Cardiac fibroblast (primary cell): Measurements from ENCODE around the gene SPO11.

Experiments
- DNase-seq, 2 donors: peaks; one replicate each; pipeline versions ENCODE4 v3.0.0 to v3.0.0-alpha.2; 2010; ENCODE audit warnings: low read depth in 2 of 2
- H3K4me3 ChIP-seq, 2 donors: replicated peaks in 1 of 2; 1 replicate in 1 of 2; 2 replicates in 1 of 2; pipeline ENCODE4 v1.5.1; 2011; ENCODE audit warnings: low read depth in 2 of 2, low read length in 2 of 2, mild to moderate bottlenecking in 2 of 2, moderate library complexity in 1 of 2
- TF ChIP-seq, protein P1 (sequence below): IDR thresholded peaks from one replicate; pipeline ENCODE4 v1.5.1; 2011; ENCODE audit warnings: low read depth, mild to moderate bottlenecking, low read length, inconsistent platforms

The SPO11 gene

DNA sequence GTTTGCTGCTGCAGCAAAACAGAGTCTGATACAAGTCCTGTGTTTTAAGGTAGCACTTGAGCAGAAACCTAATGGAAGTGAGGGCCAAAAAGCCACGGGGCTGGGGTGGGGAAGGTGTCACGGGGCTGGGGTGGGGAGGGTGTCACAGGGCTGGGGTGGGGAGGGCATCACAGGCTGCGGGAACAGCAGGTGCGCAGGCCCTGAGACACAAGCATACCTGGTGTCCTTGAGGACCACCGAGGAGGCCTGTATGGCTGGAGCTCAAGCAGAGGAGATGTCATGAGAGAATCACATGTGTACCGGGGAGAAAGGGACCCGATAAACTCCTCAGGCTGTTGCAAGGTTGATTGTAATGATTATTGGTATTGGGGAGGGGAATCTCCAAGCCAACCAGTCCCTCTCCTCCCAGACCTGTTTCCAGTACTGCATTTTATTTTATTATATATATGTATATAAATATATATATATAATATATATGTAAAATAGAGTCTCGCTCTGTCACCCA is 13.6 kb upstream of the SPO11 start:
- TF ChIP-seq, protein P1, sequence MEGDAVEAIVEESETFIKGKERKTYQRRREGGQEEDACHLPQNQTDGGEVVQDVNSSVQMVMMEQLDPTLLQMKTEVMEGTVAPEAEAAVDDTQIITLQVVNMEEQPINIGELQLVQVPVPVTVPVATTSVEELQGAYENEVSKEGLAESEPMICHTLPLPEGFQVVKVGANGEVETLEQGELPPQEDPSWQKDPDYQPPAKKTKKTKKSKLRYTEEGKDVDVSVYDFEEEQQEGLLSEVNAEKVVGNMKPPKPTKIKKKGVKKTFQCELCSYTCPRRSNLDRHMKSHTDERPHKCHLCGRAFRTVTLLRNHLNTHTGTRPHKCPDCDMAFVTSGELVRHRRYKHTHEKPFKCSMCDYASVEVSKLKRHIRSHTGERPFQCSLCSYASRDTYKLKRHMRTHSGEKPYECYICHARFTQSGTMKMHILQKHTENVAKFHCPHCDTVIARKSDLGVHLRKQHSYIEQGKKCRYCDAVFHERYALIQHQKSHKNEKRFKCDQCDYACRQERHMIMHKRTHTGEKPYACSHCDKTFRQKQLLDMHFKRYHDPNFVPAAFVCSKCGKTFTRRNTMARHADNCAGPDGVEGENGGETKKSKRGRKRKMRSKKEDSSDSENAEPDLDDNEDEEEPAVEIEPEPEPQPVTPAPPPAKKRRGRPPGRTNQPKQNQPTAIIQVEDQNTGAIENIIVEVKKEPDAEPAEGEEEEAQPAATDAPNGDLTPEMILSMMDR = no peak
- no peak overlapping the region for H3K4me3 ChIP-seq
- DNase-seq = no peak

DNA sequence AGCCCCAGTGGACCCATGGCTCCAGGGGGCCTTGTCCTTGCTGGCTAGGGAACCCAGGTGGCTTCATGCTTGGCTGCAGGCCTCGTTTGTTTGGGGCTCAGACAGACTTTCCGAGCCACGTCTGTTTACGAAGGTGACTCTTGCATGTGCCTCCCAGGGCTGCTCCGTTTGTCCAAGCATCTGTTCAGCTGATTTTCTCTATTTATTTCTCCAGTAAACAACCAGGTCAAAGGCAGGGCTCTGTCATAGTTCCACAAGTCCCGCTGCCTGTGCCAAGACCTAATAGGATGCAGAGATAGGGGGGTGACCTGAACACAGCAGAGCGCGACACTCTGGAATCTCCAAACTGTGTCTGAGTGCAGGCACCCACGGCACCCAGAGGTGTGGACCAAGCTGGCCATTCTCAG is 12.8 kb upstream of the SPO11 start:
- no peak for DNase-seq
- H3K4me3 ChIP-seq = no peak overlapping the region
- TF ChIP-seq, protein P1 = no peak

DNA sequence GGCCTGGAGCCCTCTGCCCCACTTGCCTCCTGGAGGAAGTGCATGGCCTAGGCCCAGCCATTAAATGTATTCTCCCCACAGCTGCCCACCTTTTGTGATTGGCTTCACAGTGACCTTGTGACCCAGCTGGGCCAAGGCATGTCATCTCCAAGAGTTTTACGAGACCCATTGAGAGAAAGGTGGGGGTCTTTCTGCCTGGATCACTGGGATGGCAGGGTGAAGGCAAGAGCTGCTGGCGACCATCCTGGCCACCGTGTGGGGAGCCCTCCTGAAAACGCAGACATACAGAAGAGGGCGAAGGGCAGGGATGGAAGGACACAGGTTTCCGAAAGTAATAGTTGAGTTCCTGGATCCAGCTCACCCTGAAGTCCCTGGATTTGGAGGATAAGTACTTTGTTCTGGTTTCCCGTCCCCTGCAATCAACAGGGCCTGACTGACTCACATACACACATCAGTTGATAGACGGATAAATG is 12.3 kb upstream of the SPO11 start:
- TF ChIP-seq, protein P1 = no peak
- no peak for DNase-seq
- H3K4me3 ChIP-seq = no peak overlapping the region

DNA sequence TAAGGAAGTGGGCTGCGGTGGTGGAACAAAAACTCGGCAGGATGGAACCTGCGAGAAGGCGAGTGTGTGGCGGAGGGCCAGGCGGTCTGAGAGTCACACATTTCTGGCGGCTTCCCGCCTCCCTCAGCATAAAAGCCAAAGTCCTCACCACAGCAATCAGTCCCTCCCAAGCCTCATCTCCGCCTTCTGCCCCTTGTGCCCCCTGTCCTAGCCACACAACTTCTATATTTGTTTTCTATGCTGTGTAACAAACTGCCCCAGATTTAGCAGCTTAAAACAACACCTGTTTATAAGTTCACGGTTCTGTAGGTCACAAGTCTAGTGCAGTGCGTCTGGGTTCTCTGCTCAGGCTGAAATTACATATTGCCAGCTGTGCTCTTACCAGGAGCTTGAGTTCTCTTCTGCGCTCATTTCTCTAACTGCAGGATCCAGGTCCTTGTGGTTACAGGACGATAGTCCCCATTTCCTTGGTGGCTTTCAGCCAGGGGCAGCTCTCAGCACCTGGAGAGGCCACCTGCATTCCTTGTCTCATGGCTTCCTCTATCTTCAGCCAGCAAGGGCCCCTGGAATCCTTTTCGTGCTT is 11.7 kb upstream of the SPO11 start:
- no peak overlapping the region for H3K4me3 ChIP-seq
- TF ChIP-seq, protein P1 = no peak
- DNase-seq = no peak

DNA sequence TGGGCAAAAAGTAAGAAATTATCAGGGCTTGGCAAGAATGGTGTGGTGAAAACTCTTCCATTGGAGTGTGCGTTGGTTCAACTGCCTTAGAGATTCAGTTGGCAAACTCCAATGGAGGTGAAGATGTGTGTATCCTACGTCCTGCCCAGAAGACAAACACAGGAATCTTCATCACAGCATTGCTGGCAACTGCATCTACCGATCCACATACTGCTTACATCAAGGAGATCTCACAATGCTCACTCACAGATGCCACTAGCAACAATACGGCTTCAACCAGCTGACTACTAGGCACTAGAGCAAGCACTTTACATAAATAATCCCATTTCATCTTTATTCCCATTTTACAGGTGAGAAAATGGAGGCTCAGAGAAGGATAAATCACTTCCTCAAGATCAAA is 10.0 kb upstream of the SPO11 start:
- no peak for DNase-seq
- no peak overlapping the region for H3K4me3 ChIP-seq
- TF ChIP-seq, protein P1 = no peak

DNA sequence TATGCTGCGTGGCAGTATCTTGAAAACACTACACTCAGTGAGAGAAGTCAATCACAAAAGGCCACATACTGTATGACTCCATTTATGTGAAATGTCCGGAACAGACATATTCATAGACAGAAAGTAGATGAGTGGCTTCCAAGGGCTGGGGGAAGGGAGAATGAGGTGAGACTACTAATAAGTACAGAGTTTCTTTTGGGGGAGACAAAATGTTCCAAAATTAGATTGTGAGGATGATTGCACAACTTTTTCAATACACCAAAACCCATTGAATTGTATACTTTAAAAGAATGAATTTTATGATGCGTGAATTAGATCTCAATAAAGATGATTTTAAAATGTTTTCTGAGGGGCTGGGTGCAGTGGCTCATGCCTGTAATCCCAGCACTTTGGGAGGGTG is 9.2 kb upstream of the SPO11 start:
- DNase-seq = no peak
- H3K4me3 ChIP-seq = no peak overlapping the region
- TF ChIP-seq, protein P1 = no peak

DNA sequence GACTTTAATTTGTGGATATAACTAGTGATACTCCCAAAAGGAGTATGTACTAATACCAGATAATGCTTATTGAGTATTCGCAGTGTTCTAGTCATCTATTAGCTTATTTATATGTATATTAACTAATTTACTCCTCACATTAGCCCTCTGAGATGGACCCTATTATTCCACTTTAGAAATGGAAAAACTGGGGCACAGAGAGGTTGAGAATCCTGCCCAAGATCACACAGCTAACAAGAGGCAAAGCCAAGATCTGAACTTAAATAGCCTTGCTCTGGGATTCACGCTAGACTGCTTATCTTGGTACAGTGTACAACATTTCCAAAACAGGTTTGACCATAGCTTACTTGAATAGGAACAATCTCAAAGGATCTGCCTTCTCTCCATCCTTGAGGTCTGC is 8.5 kb upstream of the SPO11 start:
- no peak overlapping the region for H3K4me3 ChIP-seq
- TF ChIP-seq, protein P1 = no peak
- no peak for DNase-seq
